HG02763 (cell line): ENCODE results near the gene HERC2.
"Not testable (repeated sequence)": the region's sequence is repeated elsewhere in the genome, so short reads cannot be mapped to it uniquely, and the experiment has no call there.

ENCODE experiments used
- ATAC-seq: cut with Tn5 transposase; IDR thresholded peaks from one replicate; pipeline ENCODE4 v1.9.1; 2021; ENCODE audit warnings: mild to moderate bottlenecking, moderate library complexity; ENCODE audit not compliant: unreplicated experiment

HERC2 gene

GRCh38 chr15:28132524-28133275, 189.3 kb downstream of the HERC2 start:
- ATAC-seq = no peak

GRCh38 chr15:28131946-28132345, 190.0 kb downstream of the HERC2 start:
- no peak for ATAC-seq

GRCh38 chr15:28131400-28131799, 190.6 kb downstream of the HERC2 start:
- ATAC-seq = no peak

GRCh38 chr15:28130651-28131050, 191.3 kb downstream of the HERC2 start:
- no peak for ATAC-seq

- ATAC-seq = no peak
Measured at GRCh38 chr15:28129231-28129848, 192.6 kb downstream of the HERC2 start.

- no peak for ATAC-seq
Measured at GRCh38 chr15:28128031-28128430, 193.9 kb downstream of the HERC2 start.

- no peak for ATAC-seq
Measured at GRCh38 chr15:28127036-28127435, 194.9 kb downstream of the HERC2 start.

- no peak for ATAC-seq
Measured at GRCh38 chr15:28125673-28126651, 196.0 kb downstream of the HERC2 start.

GRCh38 chr15:28124841-28125240, 197.1 kb downstream of the HERC2 start:
- no peak for ATAC-seq

GRCh38 chr15:28123408-28124023, 198.5 kb downstream of the HERC2 start:
- no peak for ATAC-seq

GRCh38 chr15:28122038-28122949, 199.7 kb downstream of the HERC2 start:
- ATAC-seq = no peak

GRCh38 chr15:28121577-28121976, 200.4 kb downstream of the HERC2 start:
- not testable (repeated sequence) for ATAC-seq

- no peak for ATAC-seq
Measured at GRCh38 chr15:28120359-28120640, 201.7 kb downstream of the HERC2 start.

GRCh38 chr15:28118531-28118930, 203.4 kb downstream of the HERC2 start:
- no peak for ATAC-seq

- no peak for ATAC-seq
Measured at GRCh38 chr15:28118083-28118482, 203.9 kb downstream of the HERC2 start.

- ATAC-seq = no peak
Measured at GRCh38 chr15:28117432-28117990, 204.5 kb downstream of the HERC2 start.

GRCh38 chr15:28116521-28117431, 205.2 kb downstream of the HERC2 start:
- ATAC-seq = no peak

GRCh38 chr15:28115871-28116270, 206.1 kb downstream of the HERC2 start:
- no peak for ATAC-seq
